AG08396 (cell line): Measurements from ENCODE around the gene GNAO1.

Source experiments
- DNase-seq: peaks from one replicate; pipeline ENCODE4 v3.0.0; 2012; ENCODE audit warnings: low spot score, mixed read lengths

The GNAO1 gene

GRCh38 chr16:56336711-56337110 is 145.4 kb downstream of the GNAO1 start:
- DNase-seq: no peak

GRCh38 chr16:56337131-56337857 is 146.0 kb downstream of the GNAO1 start:
- no peak for DNase-seq

DNA sequence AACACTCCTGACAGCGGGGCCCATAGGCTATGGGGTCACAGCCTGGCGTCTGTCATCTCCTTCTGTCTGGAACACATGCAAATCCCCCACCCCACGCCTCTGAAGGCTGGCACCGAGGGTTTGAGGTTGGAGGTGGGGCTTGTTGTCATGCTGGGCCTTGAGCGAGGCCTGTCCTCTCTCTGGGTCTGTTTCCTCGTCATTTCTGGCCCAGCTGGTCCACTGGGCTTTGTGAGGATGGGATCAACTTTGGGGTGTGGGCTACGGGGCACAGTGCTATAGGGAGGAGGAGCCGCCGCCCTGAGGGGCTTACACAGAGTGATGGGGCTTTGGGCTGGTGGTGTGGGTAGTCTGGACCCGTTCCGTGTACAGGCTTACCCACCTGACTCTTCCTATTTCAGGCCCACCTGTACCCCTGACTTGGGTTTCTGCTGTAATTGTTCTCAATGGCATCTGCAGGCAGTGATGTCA is 146.6 kb downstream of the GNAO1 start:
- no peak for DNase-seq

GRCh38 chr16:56338566-56339318 is 147.5 kb downstream of the GNAO1 start:
- DNase-seq: no peak

DNA sequence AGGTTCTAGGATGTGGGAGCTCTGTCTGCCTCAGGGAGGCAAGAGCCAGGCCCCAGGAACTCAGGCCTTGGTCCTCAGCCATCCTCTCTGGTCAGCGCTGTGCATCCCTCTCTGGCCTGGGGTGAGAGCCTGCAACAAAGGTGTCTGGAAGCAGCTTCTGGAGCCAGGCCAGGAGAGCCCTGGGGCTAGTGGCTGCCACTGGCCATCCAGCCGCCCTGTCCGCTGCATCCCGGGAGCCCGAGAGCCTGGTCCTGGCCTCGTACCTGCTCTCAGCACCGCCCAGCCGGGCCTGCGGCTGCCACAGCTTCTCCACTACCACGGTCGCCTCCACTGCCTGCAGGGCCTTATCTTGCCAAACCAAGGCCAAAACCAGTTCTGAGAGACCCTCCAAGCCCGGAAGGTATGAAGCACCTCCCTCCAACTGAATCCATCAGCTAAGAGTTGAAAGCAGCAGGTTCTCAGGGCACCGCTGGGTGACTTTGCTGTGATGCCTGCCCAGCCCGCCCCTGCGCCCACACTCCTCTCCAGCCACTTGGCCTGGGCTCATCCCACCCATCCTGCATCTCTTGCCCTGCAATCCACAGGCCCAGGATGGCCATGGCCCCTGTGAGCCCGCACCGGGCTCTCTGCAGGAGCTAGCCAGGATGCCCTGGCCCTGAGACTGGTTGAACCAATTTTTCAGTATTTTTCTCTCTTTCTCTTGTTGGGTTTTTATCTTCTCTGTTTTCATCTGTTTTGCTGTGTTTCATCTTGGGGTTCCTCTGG is 148.3 kb downstream of the GNAO1 start:
- no peak for DNase-seq

DNA sequence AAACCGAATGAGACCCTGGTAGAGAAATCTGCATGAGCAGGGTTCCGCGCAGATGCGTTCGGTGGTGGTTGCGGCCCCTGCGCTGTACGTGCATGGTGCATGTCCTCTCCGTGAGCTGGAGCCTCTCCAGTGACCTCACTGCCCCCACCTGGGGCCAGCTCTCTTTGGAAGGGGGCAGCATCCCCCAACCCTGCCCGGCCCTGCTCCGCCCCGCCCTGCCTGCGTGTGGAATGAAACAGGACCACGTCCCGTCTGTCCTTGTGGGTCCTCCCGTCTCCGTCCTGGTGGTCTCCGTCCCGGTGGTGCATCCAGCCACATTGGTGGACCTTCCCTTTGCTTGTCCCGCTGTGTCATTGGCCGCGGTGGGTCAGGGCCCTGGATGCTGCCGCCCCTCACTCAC is 149.1 kb downstream of the GNAO1 start:
- DNase-seq: no peak

- no peak for DNase-seq
Observed at GRCh38 chr16:56340864-56341365, 149.6 kb downstream of the GNAO1 start.

- DNase-seq: no peak
Observed at GRCh38 chr16:56341656-56342399, 150.5 kb downstream of the GNAO1 start.

DNA sequence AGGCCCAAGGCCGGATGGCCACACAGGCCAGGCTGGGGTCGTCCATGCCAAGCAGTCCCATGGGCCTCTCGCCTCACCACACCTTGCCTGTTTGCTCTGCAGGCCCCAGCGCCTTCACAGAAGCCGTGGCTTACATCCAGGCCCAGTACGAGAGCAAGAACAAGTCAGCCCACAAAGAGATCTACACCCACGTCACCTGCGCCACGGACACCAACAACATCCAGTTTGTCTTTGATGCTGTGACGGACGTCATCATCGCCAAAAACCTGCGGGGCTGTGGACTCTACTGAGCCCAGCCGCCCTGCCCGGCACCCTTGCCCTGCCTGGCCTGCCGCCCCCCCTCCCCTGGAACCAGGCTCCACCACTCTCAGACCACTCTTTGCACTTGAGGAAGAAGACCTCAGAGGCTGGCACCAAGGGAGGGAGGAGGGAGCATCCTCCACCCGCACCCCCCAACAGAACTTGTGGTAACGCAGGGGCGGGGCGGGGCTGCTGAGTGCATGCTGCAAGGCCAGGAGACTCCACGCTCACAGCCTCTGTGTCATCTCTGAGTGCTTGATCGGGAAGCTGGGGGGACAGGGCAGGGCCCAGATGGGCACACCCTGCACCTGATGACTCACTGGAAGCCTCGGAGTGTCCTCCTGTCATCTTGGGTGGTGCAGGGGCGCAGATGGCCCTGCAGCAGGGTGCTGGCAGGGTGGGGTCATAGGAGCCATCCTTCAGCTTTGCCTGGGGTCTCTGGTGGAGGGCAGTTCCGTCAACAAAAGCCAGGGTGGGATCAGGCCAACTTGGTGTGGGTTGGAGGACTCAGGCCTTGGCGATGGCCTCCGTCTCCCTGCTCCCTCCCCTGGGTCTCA is 152.6 kb downstream of the GNAO1 start:
- no peak for DNase-seq

DNA sequence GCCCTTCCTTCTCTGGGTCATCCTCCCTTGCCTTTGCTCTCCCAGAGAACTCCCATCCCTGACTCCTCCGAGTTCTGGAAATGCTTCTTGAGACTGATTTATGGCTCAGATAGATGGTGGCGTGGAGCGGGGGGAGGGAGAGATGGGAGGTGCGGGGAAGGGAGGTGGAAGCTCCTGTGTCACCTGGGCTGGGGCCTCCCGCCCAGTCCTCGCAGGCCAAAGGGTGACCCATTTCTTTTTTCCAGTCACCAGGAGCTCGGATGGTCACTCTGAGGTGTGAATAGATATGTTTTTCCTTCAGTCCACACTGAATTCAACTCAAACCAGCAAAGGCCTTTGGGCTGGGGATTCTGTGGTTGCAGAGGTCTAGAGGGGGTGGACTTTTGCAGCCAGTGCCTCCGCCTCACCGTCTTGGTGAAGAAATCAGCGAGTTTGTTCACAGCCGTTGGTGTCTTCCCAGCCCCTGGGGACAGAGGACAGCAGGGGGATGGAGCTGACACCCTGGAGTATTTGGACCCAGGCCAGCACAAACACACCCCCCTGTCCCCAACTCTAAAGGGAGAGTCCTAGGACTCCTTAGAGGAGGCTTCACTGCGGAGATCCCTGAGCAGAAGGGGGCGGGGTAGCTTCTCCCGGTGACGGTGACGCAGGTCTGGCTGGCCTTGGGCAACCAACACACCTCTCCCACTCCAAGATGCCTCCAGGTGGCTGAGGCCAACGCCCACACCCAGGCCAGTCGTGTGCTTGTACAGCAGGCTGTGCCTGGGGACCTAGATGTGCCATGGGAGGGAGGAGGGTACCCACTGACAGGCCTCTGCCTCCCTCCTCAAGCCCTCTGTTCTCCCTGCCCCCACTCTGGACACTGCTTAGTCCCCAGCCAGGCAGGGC is 153.5 kb downstream of the GNAO1 start:
- no peak for DNase-seq

- no peak for DNase-seq
Observed at GRCh38 chr16:56345406-56346050, 154.2 kb downstream of the GNAO1 start.

- DNase-seq: no peak
Observed at GRCh38 chr16:56346131-56346890, 155.0 kb downstream of the GNAO1 start.

GRCh38 chr16:56347166-56347565 is 155.9 kb downstream of the GNAO1 start:
- DNase-seq: no peak

DNA sequence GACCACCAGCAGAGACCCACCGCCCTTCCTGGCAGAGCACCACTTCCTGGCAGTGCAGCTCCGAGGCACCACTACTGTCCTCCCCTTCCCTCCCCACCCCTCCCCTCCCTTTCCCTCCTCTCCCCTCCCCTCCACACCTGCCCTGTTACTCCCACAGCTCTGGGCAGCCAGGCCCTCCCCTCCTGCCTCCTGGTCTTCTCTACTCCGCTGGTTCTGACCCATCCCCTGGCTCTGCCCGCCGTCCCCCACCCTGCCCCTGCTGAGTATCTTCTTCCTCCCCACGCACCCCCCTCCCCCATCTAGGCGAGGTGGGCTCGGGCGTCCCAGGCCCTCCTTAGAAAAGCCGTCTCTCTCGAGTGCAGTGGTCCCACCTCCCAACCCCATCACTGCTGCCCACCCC is 156.4 kb downstream of the GNAO1 start:
- no peak for DNase-seq

- no peak for DNase-seq
Observed at GRCh38 chr16:56348168-56349085, 157.1 kb downstream of the GNAO1 start.

GRCh38 chr16:56349086-56349415 is 157.8 kb downstream of the GNAO1 start:
- DNase-seq: no peak

DNA sequence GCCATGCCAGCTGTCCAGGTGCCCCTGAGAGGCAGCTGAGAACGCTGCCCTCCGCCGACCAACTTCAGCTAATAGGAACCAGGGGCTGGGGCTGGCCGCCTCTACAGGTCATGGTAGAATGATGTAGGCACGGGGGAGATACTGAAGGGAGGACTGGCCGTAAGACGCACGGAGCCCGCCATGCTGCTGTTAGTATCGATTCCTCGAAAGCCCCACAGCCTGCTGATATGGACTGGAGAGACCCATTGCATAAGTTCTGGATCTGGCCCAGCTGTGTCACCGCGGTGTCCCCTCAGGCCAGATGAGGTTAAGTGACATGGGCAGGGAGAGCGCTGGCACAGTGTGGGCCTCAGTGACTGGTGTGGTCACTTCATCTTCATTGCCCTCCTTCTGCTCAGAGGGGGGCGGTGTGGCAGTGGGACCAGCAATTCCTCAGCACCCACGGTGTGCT is 158.4 kb downstream of the GNAO1 start:
- no peak for DNase-seq
